GM23248 (cell line): ENCODE data around the gene TP63. TPM values are rescaled to one million over a fixed set of nuclear protein-coding genes. Genes with fewer than 3 reads are reported as not detected.
A peak's percentile ranks its signal among the peaks of the same experiment; 100 is the strongest.

Experiments used
- DNase-seq: peaks from one replicate; pipeline ENCODE4 v3.0.0-alpha.2; 2015
- H2AFZ ChIP-seq: fragments of 200-600 bp; sonication (generic); 2 replicates; pipeline ENCODE4 v1.6.1; 2016; ENCODE audit warnings: antibody characterized with exemption
- H3F3A ChIP-seq: fragments of 200-600 bp; sonication (generic); 2 replicates; pipeline ENCODE4 v1.6.1; 2016; ENCODE audit warnings: mild to moderate bottlenecking, antibody characterized with exemption, mixed run types; ENCODE audit not compliant: insufficient read depth
- H3K27ac ChIP-seq: fragments of 200-600 bp; sonication (generic); 2 replicates; pipeline ENCODE4 v1.5.1; 2016; ENCODE audit warnings: mild to moderate bottlenecking
- H3K27me3 ChIP-seq: fragments of 200-600 bp; sonication (generic); replicated peaks from 2 replicates; pipeline ENCODE4 v1.6.1; 2016; ENCODE audit warnings: mild to moderate bottlenecking; ENCODE audit not compliant: insufficient read depth
- H3K36me3 ChIP-seq: fragments of 200-600 bp; sonication (generic); 2 replicates; pipeline ENCODE4 v1.6.1; 2016; ENCODE audit warnings: low read depth, mild to moderate bottlenecking
- H3K4me1 ChIP-seq: fragments of 200-600 bp; sonication (generic); 2 replicates; pipeline ENCODE4 v1.6.1; 2016; ENCODE audit warnings: mild to moderate bottlenecking; ENCODE audit not compliant: insufficient read depth
- H3K4me2 ChIP-seq: fragments of 200-600 bp; sonication (generic); one replicate; pipeline ENCODE4 v1.6.1; 2016; ENCODE audit warnings: mild to moderate bottlenecking; ENCODE audit not compliant: unreplicated experiment
- H3K4me3 ChIP-seq: fragments of 200-600 bp; sonication (generic); 2 replicates; pipeline ENCODE4 v1.5.1; 2016; ENCODE audit warnings: mild to moderate bottlenecking
- H3K79me2 ChIP-seq: fragments of 200-600 bp; sonication (generic); 2 replicates; pipeline ENCODE4 v1.6.1; 2016; ENCODE audit warnings: mild to moderate bottlenecking; ENCODE audit not compliant: insufficient read depth
- H3K9ac ChIP-seq: fragments of 200-600 bp; sonication (generic); 2 replicates; pipeline ENCODE4 v1.6.1; 2016; ENCODE audit warnings: mild to moderate bottlenecking
- H3K9me2 ChIP-seq: fragments of 200-600 bp; sonication (generic); 2 replicates; pipeline ENCODE4 v1.6.1; 2016; ENCODE audit warnings: mixed run types, mild to moderate bottlenecking, moderate library complexity; ENCODE audit not compliant: insufficient read depth
- H3K9me3 ChIP-seq: fragments of 200-600 bp; sonication (generic); one replicate; pipeline ENCODE4 v1.6.1; 2017; ENCODE audit warnings: low read depth
- H4K20me1 ChIP-seq: fragments of 200-600 bp; sonication (generic); 2 replicates; pipeline ENCODE4 v1.6.0; 2016; ENCODE audit not compliant: insufficient read depth
- EZH2 ChIP-seq: fragments of 200-600 bp; sonication (generic); IDR thresholded peaks from 2 replicates; pipeline ENCODE4 v1.6.1; 2018; ENCODE audit warnings: antibody characterized with exemption, mild to moderate bottlenecking; ENCODE audit not compliant: insufficient read depth, poor library complexity, severe bottlenecking
- EZH2phosphoT487 ChIP-seq: fragments of 200-600 bp; sonication (generic); IDR thresholded peaks from 2 replicates; pipeline ENCODE4 v1.6.1; 2018; ENCODE audit warnings: antibody characterized with exemption, moderate library complexity, mild to moderate bottlenecking, low read depth; ENCODE audit not compliant: insufficient read depth
- WGBS, 2 experiments: methylation state at CpG; one replicate each; pipeline ENCODE4 v1.1.6; 2015 to 2017; ENCODE audit warnings: low lambda C conversion rate in 2 of 2, low coverage in 1 of 2; ENCODE audit errors: missing lambda C conversion rate in 2 of 2; 5-methylcytosine and 5-hydroxymethylcytosine counted together
- in situ Hi-C: fragments of 300-500 bp; cut with MboI; formaldehyde crosslinking; loops from 2 replicates; pipeline ENCODE4 v1.15.0; 2020
- polyA plus RNA-seq: library from polyadenylated mRNA; unstranded; fragments of >200 nt; fragmentation: Nextera tagmentation; extraction: Ambion mirVana; gene quantifications from 2 replicates; pipeline ENCODE4 v1.2.1, GENCODE V29; 2016
- total RNA-seq: library from RNA; depleted of rRNA; stranded (reverse); fragments of >200 nt; shearing (Covaris generic); gene quantifications from 2 replicates; pipeline ENCODE4 v1.2.3, GENCODE V29; 2014

Gene TP63
- total and polyA plus RNA-seq, 2 experiments from 2014 or later, result not detected

- H3K36me3 ChIP-seq, result no peaks in the 10 kb centered on the region
- no peaks in the 10 kb centered on the region for H4K20me1 ChIP-seq
- no peak overlapping the region for H3K4me2 ChIP-seq
- H3K9me3 ChIP-seq, result no peaks in the 10 kb centered on the region
- TF ChIP-seq EZH2 (no peak), EZH2phosphoT487 (no peak)
- H3F3A ChIP-seq, result no peaks in the 10 kb centered on the region
- H3K4me3 ChIP-seq, result no peak overlapping the region
- H3K27me3 ChIP-seq, result no peaks in the 10 kb centered on the region
- no peaks in the 10 kb centered on the region for H3K79me2 ChIP-seq
- no peak overlapping the region for H3K9ac ChIP-seq
- H3K4me1 ChIP-seq, result no peaks in the 10 kb centered on the region
- 0 out of 2 replicates have a peak, but pooled peaks cover 3% of the 10 kb centered on the region for H3K9me2 ChIP-seq
- WGBS, 2 experiments, result 94 to 96% methylated on average over 1 of the region's 1 CpG
- in situ Hi-C loops, result no loop called here
- no peak overlapping the region for H3K27ac ChIP-seq
- no peak for DNase-seq
- H2AFZ ChIP-seq, result no peak overlapping the region
Observed at GRCh38 chr3:189699885-189700284, 68.7 kb downstream of the TP63 start.

DNA sequence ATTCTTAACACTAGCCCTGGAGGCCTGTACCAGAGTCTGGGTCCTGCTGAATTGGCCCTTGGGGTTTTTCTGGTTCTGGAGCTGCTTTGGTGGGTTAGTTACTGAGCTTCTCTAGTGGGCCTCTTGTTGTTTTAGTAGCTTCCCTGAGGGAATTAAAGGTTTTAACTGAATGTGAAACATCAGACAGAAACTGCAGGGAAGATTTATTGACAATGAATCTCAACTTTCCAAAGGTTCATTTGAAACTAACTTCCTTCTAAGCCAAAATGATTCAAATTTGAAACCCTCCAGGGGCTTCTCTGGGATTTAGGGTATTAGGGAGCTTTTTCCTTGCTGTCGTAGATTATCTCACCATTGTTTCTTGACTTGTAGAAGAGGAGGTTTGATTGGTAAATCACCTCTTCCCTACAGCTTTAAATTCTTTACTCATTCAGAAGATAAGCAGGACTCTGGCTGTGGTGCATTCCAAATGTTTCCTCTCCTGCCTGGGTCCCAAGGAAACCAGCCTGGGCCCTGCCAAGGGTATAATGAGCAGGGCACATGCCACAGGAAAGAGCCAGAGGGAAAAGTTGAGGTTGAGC is 71.0 kb downstream of the TP63 start:
- Histone ChIP-seq H3K4me1 (no peaks in the 10 kb centered on the region), H3K9ac (no peak overlapping the region), H3K27ac (no peak overlapping the region), H3K36me3 (no peaks in the 10 kb centered on the region), H3K27me3 (no peaks in the 10 kb centered on the region), H2AFZ (no peak overlapping the region), H4K20me1 (no peaks in the 10 kb centered on the region), H3F3A (no peaks in the 10 kb centered on the region), H3K9me2 (no peaks in the 10 kb centered on the region), H3K9me3 (no peaks in the 10 kb centered on the region), H3K79me2 (no peaks in the 10 kb centered on the region), H3K4me3 (no peak overlapping the region), H3K4me2 (no peak overlapping the region)
- no peak for DNase-seq
- TF ChIP-seq EZH2, result no peak
- no peak for TF ChIP-seq EZH2phosphoT487
- in situ Hi-C loops, result no loop called here
- 96 to 100% methylated on average over 1 of the region's 1 CpG for WGBS, 2 experiments

- H3K27ac ChIP-seq, result no peak overlapping the region
- H3F3A ChIP-seq, result no peaks in the 10 kb centered on the region
- H3K79me2 ChIP-seq, result no peaks in the 10 kb centered on the region
- H3K27me3 ChIP-seq, result no peaks in the 10 kb centered on the region
- H2AFZ ChIP-seq, result no peak overlapping the region
- no peaks in the 10 kb centered on the region for H3K9me2 ChIP-seq
- H3K9me3 ChIP-seq, result no peaks in the 10 kb centered on the region
- no peaks in the 10 kb centered on the region for H3K4me1 ChIP-seq
- H3K4me3 ChIP-seq, result no peak overlapping the region
- no peak for DNase-seq
- whole genome bisulfite sequencing, 2 experiments, result 97 to 100% methylated on average over 1 of the region's 1 CpG
- H3K9ac ChIP-seq, result no peak overlapping the region
- no peak overlapping the region for H3K4me2 ChIP-seq
- H3K36me3 ChIP-seq, result no peaks in the 10 kb centered on the region
- TF ChIP-seq EZH2 (no peak), EZH2phosphoT487 (no peak)
- in situ Hi-C loops, result no loop called here
- H4K20me1 ChIP-seq, result no peaks in the 10 kb centered on the region
Observed at GRCh38 chr3:189703865-189704264, 72.7 kb downstream of the TP63 start.

DNA sequence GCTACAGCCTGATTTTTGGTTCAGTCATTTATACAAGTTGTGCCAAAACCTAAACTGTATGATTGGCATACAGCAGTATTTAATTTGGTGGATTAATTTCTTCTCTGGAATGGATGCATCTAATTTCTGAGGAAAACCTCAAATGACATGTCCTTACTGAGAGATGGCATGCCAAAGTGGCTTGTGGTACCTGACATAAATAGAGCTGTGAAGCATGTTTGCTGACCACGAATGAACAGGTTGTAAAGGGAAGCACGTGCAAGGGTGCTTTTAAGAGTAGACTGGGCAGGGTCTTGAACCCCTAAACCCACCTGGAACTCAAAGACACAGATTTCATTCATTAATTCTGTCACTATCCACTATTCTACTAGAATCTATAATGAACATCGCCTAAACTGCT is 77.2 kb downstream of the TP63 start:
- TF ChIP-seq EZH2phosphoT487 (no peak), EZH2 (no peak)
- no peaks in the 10 kb centered on the region for H3K9me2 ChIP-seq
- in situ Hi-C loops, result no loop called here
- H2AFZ ChIP-seq, result 0 out of 2 replicates have a peak overlapping the region, but pooled peaks have one; percentile 12
- H3K27me3 ChIP-seq, result no peaks in the 10 kb centered on the region
- no peak overlapping the region for H3K9ac ChIP-seq
- H3K4me3 ChIP-seq, result no peak overlapping the region
- no peak overlapping the region for H3K4me2 ChIP-seq
- H3K36me3 ChIP-seq, result no peaks in the 10 kb centered on the region
- H3K27ac ChIP-seq, result no peak overlapping the region
- H4K20me1 ChIP-seq, result no peaks in the 10 kb centered on the region
- H3K4me1 ChIP-seq, result peaks cover 14% of the 10 kb centered on the region
- no peak for DNase-seq
- WGBS, 2 experiments, result 91 to 92% methylated on average over 3 of the region's 3 CpGs
- peaks cover 10% of the 10 kb centered on the region for H3F3A ChIP-seq
- H3K9me3 ChIP-seq, result no peaks in the 10 kb centered on the region
- H3K79me2 ChIP-seq, result no peaks in the 10 kb centered on the region
